AG09319 (cell line): ENCODE results near the gene DGKH.

Experiments used
- DNase-seq: peaks from one replicate; pipeline ENCODE4 v3.0.0-alpha.2; 2010; ENCODE audit warnings: low read depth; ENCODE audit errors: extremely low read depth
- CTCF ChIP-seq: IDR thresholded peaks from 2 replicates; pipeline ENCODE4 v1.5.1; 2011; ENCODE audit warnings: low read depth, mild to moderate bottlenecking, inconsistent platforms, low read length, moderate library complexity

Gene DGKH

GRCh38 chr13:42232671-42233070, 184.2 kb downstream of the DGKH start:
- DNase-seq, result no peak

GRCh38 chr13:42233726-42234125, 185.3 kb downstream of the DGKH start:
- TF ChIP-seq CTCF, result no peak
- no peak for DNase-seq

More at GRCh38 chr13:42232671-42233070, 184.2 kb downstream of the DGKH start:
- no peak for TF ChIP-seq CTCF

GRCh38 chr13:42239161-42239560, 190.7 kb downstream of the DGKH start:
- DNase-seq, result no peak
- no peak for TF ChIP-seq CTCF

DNA sequence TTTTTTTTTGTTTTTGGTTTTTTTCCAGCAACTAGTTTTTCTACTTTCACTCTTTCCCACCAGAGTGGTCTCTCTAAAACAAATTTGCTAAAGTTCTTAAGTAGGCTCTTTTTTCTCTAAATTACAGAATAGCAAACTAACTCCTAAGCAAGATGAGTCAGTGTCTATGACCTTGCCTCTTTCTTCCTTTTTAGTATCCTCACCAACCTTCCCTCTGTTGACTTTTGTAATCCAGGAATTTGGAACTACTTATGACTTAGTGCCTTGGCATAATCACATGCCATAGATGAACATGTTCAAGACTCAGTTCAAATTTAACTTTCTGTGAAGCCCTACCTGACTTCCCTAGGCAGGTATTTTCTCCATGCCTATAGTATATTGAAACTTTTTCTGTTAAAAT, 191.2 kb downstream of the DGKH start:
- DNase-seq, result no peak

DNA sequence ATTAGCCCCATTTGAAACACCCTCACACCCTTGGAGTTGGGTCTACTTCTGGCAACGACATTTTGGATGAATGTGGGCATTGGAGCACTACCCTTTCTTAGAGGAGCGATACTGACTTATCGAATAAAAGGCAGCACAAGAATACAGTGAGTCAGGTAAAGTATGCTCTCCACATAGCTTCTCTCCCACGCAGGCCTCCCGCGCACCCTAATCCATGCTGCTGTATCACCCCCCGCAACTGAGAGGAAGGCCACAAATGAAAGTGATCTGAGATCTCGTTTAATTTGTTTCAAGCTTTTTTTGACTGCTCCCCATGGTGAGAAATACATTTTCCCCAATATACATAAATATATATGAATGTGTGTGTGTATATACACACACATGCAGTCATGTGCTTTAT, 198.1 kb downstream of the DGKH start:
- TF ChIP-seq CTCF, result no peak
- DNase-seq, result no peak

More for the DNA sequence above, 191.2 kb downstream of the DGKH start:
- no peak for TF ChIP-seq CTCF

DNA sequence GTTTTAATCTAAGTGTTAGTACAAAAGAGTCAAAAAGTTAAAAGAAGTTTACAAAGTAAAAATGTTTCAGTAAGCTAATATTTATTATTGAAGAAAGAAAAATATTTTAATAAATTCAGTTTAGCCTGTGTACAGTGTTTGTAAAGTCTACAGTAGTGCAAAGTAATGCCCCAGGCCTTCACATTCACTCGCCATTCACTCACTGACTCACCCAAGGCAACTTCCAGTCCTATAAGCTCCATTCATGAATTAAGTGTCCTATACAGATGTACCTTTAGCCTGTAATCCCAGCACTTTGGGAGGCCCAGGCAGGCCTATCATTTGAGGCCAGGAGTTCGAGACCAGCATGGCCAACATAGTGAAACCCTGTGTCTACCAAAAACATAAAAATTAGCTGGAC, 199.4 kb downstream of the DGKH start:
- no peak for TF ChIP-seq CTCF
- DNase-seq, result no peak

DNA sequence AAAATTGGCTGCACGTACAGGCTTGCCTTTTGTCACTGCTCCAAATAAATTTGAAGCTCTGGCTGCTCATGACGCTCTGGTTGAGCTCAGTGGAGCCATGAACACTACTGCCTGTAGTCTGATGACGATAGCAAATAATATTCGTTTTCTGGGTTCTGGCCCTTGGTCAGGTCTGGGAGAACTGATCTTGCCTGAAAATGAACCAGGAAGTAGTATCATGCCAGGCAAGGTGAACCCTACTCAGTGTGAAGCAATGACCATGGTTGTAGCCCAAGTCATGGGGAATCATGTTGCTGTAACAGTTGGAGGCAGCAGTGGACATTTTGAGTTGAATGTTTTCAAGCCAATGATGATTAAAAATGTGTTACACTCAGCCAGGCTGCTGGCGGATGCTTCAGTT, 207.4 kb downstream of the DGKH start:
- no peak for TF ChIP-seq CTCF
- DNase-seq, result no peak
